ENCODE data around the gene ALDH3B1.

The ALDH3B1 gene

GRCh38 chr11:68044145-68044813 lies 34.2 kb downstream of the ALDH3B1 start:
- DNase-seq (ENCODE audit: low read depth in 2 of 2): no peak

DNA sequence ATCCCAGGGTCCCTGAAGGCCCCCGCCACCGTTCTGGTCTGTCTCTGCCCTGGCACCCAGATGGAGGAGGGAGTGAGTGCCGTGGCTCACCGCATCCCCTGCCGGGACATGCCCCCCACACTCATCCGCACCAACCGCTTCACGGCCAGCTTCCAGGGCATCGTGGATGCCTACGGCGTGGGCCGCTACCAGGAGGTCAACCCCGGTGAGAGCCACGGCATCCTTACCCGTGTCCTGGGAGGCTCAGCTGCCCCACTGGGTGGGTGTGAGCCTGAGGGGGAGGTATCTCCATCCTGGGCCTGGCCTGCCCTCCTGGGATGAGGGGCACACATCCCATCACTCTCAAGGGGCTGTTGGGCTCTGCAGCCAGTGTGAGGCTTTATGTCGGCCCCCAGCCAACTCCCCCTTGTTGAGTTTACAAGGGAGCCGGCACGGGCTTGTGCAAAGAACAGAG lies 34.8 kb downstream of the ALDH3B1 start:
- no peak for DNase-seq (ENCODE audit: low read depth in 2 of 2)

DNA sequence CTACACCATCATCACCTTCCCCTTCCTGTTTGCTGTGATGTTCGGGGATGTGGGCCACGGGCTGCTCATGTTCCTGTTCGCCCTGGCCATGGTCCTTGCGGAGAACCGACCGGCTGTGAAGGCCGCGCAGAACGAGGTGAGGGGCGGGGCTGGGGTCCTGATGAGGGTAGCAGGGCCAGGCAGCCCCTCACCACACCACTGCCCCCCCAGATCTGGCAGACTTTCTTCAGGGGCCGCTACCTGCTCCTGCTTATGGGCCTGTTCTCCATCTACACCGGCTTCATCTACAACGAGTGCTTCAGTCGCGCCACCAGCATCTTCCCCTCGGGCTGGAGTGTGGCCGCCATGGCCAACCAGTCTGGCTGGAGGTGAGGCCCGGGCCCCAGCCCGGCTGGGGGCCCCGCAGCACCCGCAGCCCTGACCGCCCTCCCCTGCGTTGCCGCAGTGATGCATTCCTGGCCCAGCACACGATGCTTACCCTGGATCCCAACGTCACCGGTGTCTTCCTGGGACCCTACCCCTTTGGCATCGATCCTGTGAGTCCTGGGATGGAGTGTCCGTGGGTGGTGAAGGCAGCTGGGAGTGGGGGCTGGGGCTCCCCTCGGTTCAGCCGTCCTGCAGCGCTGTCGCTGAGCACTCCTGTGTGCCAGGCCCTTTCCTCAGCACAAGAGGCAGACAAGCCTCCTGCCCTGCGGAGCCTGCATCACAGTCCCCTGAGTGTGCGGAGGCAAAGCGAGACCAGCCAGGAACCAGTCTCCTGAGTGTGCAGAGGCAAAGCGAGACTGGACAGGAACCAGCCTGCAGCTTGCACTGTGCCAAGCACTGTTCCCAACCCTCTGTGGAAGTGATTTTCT lies 37.5 kb downstream of the ALDH3B1 start:
- DNase-seq (ENCODE audit: low read depth in 2 of 2): no peak

GRCh38 chr11:68048681-68049508 lies 38.8 kb downstream of the ALDH3B1 start:
- no peak for DNase-seq (ENCODE audit: low read depth in 2 of 2)

GRCh38 chr11:68049509-68050370 lies 39.6 kb downstream of the ALDH3B1 start:
- no peak for DNase-seq (ENCODE audit: low read depth in 2 of 2)

DNA sequence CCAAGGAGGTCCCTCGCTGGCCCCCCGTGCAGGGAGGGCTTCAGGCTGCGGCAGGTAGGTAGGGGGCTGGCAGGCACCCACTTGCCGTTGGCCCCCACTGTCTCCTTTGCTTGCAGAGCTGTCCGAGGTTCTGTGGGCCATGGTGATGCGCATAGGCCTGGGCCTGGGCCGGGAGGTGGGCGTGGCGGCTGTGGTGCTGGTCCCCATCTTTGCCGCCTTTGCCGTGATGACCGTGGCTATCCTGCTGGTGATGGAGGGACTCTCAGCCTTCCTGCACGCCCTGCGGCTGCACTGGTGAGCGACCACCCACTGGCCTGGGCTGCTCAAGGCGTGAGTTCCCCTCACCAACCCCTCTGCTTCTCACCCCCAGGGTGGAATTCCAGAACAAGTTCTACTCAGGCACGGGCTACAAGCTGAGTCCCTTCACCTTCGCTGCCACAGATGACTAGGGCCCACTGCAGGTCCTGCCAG lies 40.3 kb downstream of the ALDH3B1 start:
- DNase-seq (ENCODE audit: low read depth in 2 of 2): no peak

GRCh38 chr11:68051191-68052136 lies 41.3 kb downstream of the ALDH3B1 start:
- DNase-seq (ENCODE audit: low read depth in 2 of 2): no peak

- no peak for DNase-seq (ENCODE audit: low read depth in 2 of 2)
Measured at GRCh38 chr11:68052137-68052873, 42.2 kb downstream of the ALDH3B1 start.

DNA sequence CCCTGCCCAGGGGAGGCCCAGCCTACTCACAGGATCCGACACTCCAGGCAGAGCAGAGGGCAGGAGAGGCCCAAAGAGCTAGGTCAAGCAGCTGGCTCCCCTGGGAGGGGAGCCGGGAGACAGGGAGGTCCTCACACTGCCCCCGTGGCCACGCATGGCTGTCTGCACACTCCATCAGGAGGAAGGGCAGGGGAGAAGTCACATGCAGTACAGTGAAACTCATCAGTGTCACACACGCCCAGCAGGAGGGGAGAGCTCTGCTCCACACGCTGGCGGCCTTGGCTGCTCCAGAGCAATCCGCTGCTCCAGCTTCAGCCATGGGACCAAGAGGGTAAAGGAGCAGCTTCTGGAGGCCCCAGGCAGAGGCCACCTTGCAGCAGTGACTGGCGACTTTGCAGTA lies 43.0 kb downstream of the ALDH3B1 start:
- no peak for DNase-seq (ENCODE audit: low read depth in 2 of 2)

- DNase-seq (ENCODE audit: low read depth in 2 of 2): no peak
Measured at GRCh38 chr11:68053981-68054812, 44.1 kb downstream of the ALDH3B1 start.

GRCh38 chr11:68056317-68057285 lies 46.5 kb downstream of the ALDH3B1 start:
- DNase-seq (ENCODE audit: low read depth in 2 of 2): no peak

- DNase-seq (ENCODE audit: low read depth in 2 of 2): no peak
Measured at GRCh38 chr11:68057807-68058206, 47.7 kb downstream of the ALDH3B1 start.

GRCh38 chr11:68061508-68061907 lies 51.4 kb downstream of the ALDH3B1 start:
- DNase-seq (ENCODE audit: low read depth in 2 of 2): no peak

GRCh38 chr11:68064926-68065325 lies 54.8 kb downstream of the ALDH3B1 start:
- no peak for DNase-seq (ENCODE audit: low read depth in 2 of 2)

GRCh38 chr11:68065841-68066240 lies 55.7 kb downstream of the ALDH3B1 start:
- DNase-seq (ENCODE audit: low read depth in 2 of 2): no peak

- no peak for DNase-seq (ENCODE audit: low read depth in 2 of 2)
Measured at GRCh38 chr11:68066742-68067141, 56.6 kb downstream of the ALDH3B1 start.

DNA sequence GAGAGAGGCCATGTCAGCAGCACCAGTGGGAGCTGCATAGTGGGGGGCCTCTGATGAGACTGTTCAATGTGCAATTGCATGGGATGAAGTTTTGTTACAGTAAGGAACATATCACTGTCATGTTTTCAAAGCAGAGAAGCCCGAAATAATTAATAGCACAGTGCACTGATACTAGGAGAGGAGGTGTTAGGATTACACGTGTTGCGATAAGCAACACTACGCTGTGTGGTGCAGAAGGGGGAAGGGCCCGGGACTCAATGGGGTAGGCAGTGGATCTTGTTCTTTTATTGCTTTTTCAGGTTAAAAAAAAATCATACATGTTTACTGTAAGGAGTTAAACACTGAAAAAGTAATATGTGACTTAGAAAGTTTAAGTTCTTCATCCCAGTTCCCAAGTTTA lies 57.9 kb downstream of the ALDH3B1 start:
- DNase-seq (ENCODE audit: low read depth in 2 of 2): no peak
